Effector memory CD4-positive, alpha-beta T cell (primary cell): Measurements from ENCODE around the gene UGT1A3.
A peak's percentile ranks its signal among the peaks of the same experiment; 100 is the strongest.
"Not testable (repeated sequence)": the region's sequence is repeated elsewhere in the genome, so short reads cannot be mapped to it uniquely, and the experiment has no call there.

Experiments used
- DNase-seq, 3 donors: peaks; one replicate each; pipeline ENCODE4 v3.0.0-alpha.2; 2020
- H3K27ac ChIP-seq: 2 replicates; pipeline ENCODE4 v1.7.0; 2013; ENCODE audit warnings: mild to moderate bottlenecking, low read length, moderate library complexity; ENCODE audit not compliant: insufficient read depth, poor library complexity, severe bottlenecking
- H3K27me3 ChIP-seq: replicated peaks from 2 replicates; pipeline ENCODE4 v1.7.0; 2013; ENCODE audit warnings: mild to moderate bottlenecking, low read length; ENCODE audit not compliant: insufficient read depth, control insufficient read depth, poor library complexity, severe bottlenecking
- H3K36me3 ChIP-seq: 2 replicates; pipeline ENCODE4 v1.7.0; 2013; ENCODE audit warnings: mild to moderate bottlenecking, low read length, moderate library complexity; ENCODE audit not compliant: control insufficient read depth, insufficient read depth
- H3K4me1 ChIP-seq: 2 replicates; pipeline ENCODE4 v1.7.0; 2013; ENCODE audit warnings: low read length, mild to moderate bottlenecking; ENCODE audit not compliant: control insufficient read depth, insufficient read depth, poor library complexity, severe bottlenecking
- H3K4me3 ChIP-seq: 2 replicates; pipeline ENCODE4 v1.7.0; 2013; ENCODE audit warnings: low read length, low read depth, mild to moderate bottlenecking; ENCODE audit not compliant: insufficient read depth, poor library complexity, severe bottlenecking
- H3K9me3 ChIP-seq: 2 replicates; pipeline ENCODE4 v1.7.0; 2013; ENCODE audit warnings: mild to moderate bottlenecking, low read length, moderate library complexity; ENCODE audit not compliant: control insufficient read depth

The UGT1A3 gene

DNA sequence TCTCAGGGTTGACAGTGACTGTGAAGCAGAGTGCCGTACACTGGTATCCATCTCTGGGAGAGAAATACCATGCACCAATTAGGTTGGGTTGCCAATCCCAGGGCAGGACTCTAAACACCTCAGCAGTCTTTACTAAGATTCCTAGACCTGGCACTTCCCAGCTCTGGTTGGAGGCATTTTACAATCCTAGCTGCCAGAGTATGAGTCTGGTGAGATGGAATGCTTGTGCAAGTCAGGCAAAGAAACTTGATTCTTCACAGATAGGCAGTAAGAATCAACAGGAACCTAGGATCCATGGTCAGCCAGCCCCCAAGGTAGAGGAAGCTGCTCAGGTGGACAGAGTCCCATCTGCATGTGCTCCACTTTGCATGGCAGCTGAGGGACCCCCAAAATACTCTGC lies 22.1 kb upstream of the UGT1A3 start:
- H3K36me3 ChIP-seq = no peaks in the 10 kb centered on the region
- no peak overlapping the region for H3K4me3 ChIP-seq
- H3K27me3 ChIP-seq = peaks cover 5% of the 10 kb centered on the region
- no peaks in the 10 kb centered on the region for H3K4me1 ChIP-seq
- H3K27ac ChIP-seq = no peak overlapping the region
- no peak for DNase-seq
- no peaks in the 10 kb centered on the region for H3K9me3 ChIP-seq

DNA sequence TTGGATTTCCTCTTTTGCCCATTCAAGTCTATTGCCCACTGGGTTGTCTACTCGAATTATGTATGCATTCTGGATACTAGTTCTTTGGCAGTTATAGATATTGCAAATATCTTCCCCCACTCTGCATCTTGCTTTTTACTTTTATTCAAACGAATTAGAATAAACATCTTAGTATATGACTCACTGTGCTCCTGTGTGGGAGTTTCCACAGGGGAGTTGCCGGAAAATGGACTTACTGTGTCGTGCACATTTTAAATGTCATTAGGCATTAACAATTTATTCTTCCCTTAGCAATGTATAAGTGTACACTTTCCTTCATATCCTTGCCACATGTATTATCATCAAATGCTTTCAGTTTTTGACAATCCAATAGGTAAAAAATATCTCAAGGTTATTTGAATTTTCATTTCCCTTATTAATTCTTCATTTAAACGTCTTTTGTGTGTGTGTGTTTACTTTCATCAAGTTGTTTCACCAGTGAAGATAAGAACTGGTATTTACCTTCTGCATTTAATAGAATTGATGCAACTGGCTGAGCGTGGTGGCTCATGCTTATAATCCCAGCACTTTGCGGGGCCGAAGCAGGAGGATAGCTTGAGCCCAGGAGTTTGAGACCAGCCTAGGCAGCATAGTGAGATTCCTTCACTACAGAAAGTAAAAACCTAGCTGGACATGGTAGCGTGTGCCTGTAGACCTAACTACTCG lies 20.8 kb upstream of the UGT1A3 start:
- no peak for DNase-seq
- Histone ChIP-seq H3K4me1 (no peaks in the 10 kb centered on the region), H3K27ac (no peak overlapping the region), H3K9me3 (no peaks in the 10 kb centered on the region), H3K36me3 (no peaks in the 10 kb centered on the region), H3K4me3 (no peak overlapping the region), H3K27me3 (peaks cover 8% of the 10 kb centered on the region)

DNA sequence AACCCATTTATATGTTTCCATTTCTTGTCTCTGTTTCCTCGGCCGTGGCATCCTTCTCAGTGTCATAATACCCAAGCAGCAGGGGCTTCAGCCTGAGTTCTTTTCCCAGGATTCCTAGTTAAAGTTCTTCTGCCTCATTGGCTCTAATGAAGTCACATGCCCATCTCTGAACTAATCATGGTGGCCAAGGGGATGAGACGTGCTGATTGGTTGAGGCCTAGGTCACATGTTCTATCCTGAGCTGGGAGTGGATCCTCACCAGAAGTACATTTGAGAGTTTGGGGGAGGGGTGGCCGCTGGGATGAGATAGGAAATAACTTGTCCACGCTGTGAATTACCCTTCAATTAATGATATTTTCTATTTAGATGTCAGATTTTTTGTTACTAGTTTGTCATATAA lies 19.9 kb upstream of the UGT1A3 start:
- Histone ChIP-seq H3K27me3 (peaks cover 7% of the 10 kb centered on the region), H3K27ac (no peak overlapping the region), H3K9me3 (no peaks in the 10 kb centered on the region), H3K4me3 (no peak overlapping the region), H3K4me1 (no peaks in the 10 kb centered on the region), H3K36me3 (no peaks in the 10 kb centered on the region)
- DNase-seq = no peak

DNA sequence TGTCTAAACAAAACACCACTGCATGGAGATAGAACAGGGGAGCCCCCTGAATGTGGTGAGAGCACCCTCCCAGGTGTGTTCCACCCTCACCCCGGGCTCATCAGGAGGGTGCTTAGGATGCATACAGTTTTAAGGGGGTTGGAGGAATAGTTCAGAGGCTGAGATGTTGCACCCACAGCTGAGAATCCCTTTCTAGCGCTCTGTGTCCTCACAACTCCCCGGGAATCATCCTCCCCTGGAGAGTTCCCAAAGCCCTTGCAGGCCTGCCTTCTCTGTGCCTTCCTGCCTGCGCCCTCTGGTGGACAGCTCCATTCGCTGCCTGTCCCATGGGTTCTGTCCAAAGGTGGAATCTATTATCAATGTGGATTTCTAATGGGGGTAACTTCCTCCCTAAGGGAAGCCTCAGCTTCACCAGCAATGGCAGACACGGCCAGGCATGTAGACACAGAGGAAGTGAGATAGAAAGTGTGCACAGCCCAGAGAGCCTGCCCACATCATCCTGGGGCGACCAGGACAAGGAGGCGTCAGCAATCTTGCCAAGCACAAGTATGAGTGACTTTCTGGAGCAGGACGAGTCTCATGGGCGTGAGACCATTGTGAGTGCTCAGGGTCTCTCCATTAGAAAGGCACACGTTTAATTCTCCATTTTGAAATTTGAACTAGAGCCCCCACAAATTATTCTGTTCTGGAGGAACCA lies 17.4 kb upstream of the UGT1A3 start:
- Histone ChIP-seq H3K9me3 (no peaks in the 10 kb centered on the region), H3K27me3 (peaks cover 5% of the 10 kb centered on the region), H3K36me3 (no peaks in the 10 kb centered on the region), H3K4me3 (no peak overlapping the region), H3K27ac (no peak overlapping the region), H3K4me1 (no peaks in the 10 kb centered on the region)
- DNase-seq = peak in 2 of 3 donors; percentile 17 to 36

DNA sequence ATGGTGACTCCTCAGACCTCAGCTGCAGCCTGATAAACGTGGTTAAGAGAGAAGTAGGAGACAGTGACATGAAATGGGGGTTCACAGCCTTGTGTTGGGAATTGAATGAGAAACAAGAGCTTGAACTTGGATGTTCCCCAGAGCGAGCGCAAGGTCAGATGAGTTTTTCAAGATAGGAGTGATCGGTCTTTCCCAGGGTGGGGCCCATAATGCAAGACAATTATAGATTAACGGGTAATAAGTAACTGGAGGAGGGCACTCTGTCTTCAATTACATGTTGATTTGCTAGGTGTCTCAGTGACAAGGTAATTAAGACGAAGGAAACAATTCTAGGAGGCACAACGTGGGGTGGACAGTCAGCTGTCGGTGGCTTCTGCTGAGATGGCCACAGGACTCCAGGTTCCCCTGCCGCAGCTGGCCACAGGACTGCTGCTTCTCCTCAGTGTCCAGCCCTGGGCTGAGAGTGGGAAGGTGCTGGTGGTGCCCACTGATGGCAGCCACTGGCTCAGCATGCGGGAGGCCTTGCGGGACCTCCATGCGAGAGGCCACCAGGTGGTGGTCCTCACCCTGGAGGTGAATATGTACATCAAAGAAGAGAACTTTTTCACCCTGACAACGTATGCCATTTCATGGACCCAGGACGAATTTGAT lies 16.1 kb upstream of the UGT1A3 start, which contains the start of gene UGT1A5:
TSS of gene UGT1A5 (plus strand) at position 297 of the 651 bp plus-strand sequence. CDS start at position 382, 85 bp downstream.
- DNase-seq = no peak
- no peaks in the 10 kb centered on the region for H3K36me3 ChIP-seq
- H3K27ac ChIP-seq = no peak within 1 kb of the TSS
- no peak within 1 kb of the TSS for H3K4me3 ChIP-seq
- H3K4me1 ChIP-seq = no peaks in the 10 kb centered on the region
- H3K9me3 ChIP-seq = no peaks in the 10 kb centered on the region
- H3K27me3 ChIP-seq = peaks cover 5% of the 10 kb centered on the region

DNA sequence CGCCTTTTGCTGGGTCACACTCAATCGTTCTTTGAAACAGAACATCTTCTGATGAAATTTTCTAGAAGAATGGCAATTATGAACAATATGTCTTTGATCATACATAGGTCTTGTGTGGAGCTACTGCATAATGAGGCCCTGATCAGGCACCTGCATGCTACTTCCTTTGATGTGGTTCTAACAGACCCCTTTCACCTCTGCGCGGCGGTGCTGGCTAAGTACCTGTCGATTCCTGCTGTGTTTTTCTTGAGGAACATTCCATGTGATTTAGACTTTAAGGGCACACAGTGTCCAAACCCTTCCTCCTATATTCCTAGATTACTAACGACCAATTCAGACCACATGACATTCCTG lies 15.6 kb upstream of the UGT1A3 start:
- Histone ChIP-seq H3K36me3 (no peaks in the 10 kb centered on the region), H3K4me1 (no peaks in the 10 kb centered on the region), H3K27ac (no peak overlapping the region), H3K4me3 (no peak overlapping the region), H3K27me3 (peaks cover 5% of the 10 kb centered on the region), H3K9me3 (no peaks in the 10 kb centered on the region)
- no peak for DNase-seq

DNA sequence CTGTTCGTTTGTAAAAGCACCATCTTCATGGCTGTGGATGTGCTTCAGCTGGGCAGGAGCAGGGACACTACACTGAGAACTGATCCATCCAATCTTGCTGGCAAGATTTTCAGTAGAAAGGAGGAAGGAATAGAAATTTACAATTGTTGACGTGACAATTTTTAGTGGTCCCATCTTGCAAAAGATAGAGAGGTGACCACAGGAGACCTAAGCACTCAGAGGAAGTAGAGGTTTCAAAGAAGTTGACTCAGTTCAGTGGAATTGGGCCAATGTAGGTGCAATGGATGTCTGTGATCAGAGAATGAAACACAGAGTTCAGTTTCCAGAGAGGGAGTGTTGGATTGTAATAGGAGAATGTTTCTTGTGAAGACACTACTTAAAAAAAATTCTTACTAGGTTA lies 14.7 kb upstream of the UGT1A3 start:
- H3K27ac ChIP-seq = no peak overlapping the region
- no peaks in the 10 kb centered on the region for H3K4me1 ChIP-seq
- no peaks in the 10 kb centered on the region for H3K36me3 ChIP-seq
- peaks cover 2% of the 10 kb centered on the region for H3K27me3 ChIP-seq
- no peaks in the 10 kb centered on the region for H3K9me3 ChIP-seq
- DNase-seq = no peak
- H3K4me3 ChIP-seq = no peak overlapping the region

DNA sequence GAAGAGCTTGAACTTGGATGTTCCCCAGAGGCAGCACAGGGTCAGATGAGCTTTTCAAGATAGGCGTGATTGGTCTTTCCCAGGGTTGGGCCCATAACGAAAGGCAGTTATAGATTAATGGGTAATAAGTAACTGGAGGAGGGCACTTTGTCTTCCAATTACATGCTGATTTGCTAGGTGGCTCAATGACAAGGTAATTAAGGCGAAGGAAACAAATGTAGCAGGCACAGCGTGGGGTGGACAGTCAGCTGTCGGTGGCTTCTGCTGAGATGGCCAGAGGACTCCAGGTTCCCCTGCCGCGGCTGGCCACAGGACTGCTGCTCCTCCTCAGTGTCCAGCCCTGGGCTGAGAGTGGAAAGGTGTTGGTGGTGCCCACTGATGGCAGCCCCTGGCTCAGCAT lies 10.3 kb upstream of the UGT1A3 start, which contains the start of gene UGT1A4:
TSS of gene UGT1A4 (plus strand) at position 185 of the 400 bp plus-strand sequence. CDS start at position 270, 85 bp downstream.
- Histone ChIP-seq H3K4me1 (no peaks in the 10 kb centered on the region), H3K27me3 (no peaks in the 10 kb centered on the region), H3K9me3 (no peaks in the 10 kb centered on the region), H3K27ac (no peak within 1 kb of the TSS), H3K36me3 (no peaks in the 10 kb centered on the region), H3K4me3 (no peak within 1 kb of the TSS)
- DNase-seq = no peak

DNA sequence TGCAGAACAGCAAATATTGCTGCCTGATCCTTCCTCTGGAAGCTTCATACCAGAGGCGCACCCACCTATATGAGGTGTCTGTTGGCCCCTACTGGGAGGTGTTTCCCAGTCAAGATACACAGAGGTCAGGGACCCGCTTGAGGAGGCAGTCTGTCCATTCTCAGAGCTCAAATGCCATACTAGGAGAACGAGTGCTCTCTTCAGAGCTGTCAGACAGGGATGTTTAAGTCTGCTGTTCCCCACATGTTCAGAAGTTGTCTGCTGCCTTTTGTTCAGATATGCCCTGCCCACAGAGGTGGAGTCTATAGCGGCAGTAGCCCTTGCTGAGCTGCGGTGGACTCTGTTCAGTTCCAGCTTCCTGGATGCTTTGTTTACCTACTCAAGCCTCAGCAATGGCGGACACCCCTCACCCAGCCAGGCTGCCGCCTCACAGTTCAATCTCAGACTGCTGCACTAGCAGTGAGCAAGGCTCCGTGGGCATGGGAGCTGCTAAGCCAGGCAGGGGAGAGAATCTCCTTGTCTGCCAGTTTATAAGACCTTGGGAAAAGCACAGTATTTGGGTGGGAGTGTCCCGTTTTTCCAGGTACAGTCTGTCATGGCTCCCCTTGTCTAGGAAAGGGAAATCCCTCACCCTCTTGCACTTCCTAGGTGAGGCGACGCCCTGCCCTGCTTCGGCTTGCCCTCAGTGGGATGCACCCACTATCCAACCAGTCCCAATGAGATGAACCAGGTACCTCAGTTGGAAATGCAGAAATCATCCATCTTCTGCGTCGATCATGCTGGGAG lies 8.2 kb downstream of the UGT1A3 start:
- not testable (repeated sequence) for DNase-seq, H3K27ac ChIP-seq, H3K4me3 ChIP-seq

More for the DNA sequence above, 8.2 kb downstream of the UGT1A3 start:
- H3K9me3 ChIP-seq, H3K27me3 ChIP-seq, H3K36me3 ChIP-seq, H3K4me1 ChIP-seq: not testable (repeated sequence)
